IPS-18c (cell line): ENCODE measurements around the gene XYLT1.
"Not testable (repeated sequence)": the region's sequence is repeated elsewhere in the genome, so short reads cannot be mapped to it uniquely, and the experiment has no call there.

ENCODE experiments used
- H3K4me3 ChIP-seq: 2 replicates; pipeline ENCODE4 v1.7.0; 2013; ENCODE audit warnings: low read depth, mild to moderate bottlenecking, low read length, moderate library complexity; ENCODE audit not compliant: insufficient read depth
- H3K9me3 ChIP-seq: one replicate; pipeline ENCODE4 v1.6.1; 2013; ENCODE audit warnings: mild to moderate bottlenecking, low read length, moderate library complexity; ENCODE audit not compliant: control insufficient read depth, insufficient read depth

Gene XYLT1

DNA sequence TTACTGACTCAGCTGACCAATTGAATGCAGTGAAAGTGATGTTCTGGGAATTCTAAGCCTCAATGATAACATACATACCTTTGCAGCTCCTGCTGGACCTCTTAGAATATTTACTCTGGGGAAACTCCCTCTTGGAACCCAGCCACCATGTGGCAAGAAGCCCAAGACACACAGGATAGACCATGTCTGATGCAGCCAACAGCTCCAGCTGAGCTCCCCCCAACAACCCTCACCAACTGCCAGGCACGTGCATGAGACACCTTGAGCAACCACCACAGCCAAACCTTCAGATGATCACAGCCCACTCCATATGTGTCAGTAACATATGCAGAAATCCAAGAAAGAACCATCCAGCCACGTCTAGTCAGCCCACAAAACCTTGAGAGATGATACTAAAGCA is 53.0 kb downstream of the XYLT1 start:
- Histone ChIP-seq H3K4me3 (no peak overlapping the region), H3K9me3 (no peaks in the 10 kb centered on the region)

DNA sequence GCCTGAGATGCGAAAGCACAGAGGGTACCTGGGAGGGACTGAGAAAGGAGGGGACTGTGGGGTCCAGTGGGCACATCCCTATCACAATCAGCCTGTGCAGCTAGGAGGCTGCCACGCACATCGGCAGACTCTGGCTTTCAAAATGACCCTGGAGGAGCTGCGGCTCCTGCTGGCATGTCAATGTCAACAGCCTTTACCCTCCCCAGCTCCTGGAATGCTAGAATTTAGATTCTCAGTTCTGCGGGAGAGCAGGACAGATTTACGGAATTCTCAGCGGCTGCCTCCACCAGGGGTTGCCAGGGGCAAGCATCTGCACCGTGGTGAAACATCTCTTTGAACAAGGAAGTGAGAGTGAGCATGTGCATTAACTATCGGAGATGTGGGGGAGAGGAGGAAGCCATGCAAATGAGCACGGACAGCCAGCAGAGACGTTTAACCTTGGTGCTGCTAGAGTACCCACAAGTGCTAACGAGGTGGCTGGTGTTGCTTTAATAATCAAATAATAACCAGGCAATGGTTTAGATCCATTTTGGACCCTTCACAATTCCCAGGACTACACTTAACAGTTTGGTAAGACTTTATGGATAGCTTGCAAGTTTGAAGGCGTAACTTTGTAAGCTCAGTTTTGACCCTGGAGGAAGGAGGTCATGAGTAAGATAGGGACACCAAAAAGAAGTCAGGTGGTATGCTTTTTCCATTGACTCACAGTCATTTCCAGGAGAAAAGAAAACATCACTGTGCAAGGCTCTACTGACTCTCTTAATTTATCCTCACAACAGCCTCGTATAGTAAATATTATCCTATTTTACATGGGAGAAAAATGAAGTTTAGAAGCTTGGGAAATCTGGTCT is 54.1 kb downstream of the XYLT1 start:
- H3K9me3 ChIP-seq: no peaks in the 10 kb centered on the region
- H3K4me3 ChIP-seq: no peak overlapping the region

DNA sequence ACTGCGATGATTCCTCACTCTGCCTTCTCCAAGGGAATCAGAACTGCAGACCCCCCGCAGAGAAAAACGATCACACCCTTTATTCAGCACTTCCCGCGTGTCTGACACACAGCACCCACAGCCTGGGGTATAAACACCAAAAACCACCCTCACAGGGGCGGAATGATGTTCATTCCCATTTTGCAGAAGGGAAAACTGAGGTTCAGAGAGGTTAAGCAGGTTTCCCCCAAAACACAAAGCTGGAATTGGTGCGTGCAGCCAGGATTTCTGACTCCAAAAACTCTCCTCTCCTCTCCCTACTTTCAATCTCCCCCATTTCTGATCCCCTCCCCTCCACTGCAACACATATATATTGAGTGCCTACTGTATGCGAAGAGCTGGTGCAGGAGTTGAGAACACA is 55.8 kb downstream of the XYLT1 start:
- Histone ChIP-seq H3K4me3 (no peak overlapping the region), H3K9me3 (no peaks in the 10 kb centered on the region)

DNA sequence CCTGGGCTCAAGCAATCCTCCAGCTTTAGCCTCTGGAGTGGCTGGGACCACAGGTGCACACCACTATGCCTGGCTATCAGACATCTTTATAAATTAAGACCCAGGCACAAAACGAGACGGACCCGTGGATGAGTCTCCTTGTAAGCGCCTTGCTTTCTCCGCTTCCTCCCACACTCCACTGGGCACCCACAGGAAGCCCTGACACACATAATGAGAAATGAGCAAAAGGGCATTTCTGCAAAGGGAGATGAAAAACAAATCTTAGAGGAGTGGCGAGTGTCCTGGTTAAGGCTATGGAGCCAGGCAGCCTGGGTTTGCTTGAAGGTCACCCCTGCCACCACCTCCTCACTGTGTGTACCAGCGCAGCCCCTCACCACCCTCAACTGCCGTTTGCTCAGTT is 56.3 kb downstream of the XYLT1 start:
- Histone ChIP-seq H3K9me3 (peaks cover 3% of the 10 kb centered on the region), H3K4me3 (no peak overlapping the region)

DNA sequence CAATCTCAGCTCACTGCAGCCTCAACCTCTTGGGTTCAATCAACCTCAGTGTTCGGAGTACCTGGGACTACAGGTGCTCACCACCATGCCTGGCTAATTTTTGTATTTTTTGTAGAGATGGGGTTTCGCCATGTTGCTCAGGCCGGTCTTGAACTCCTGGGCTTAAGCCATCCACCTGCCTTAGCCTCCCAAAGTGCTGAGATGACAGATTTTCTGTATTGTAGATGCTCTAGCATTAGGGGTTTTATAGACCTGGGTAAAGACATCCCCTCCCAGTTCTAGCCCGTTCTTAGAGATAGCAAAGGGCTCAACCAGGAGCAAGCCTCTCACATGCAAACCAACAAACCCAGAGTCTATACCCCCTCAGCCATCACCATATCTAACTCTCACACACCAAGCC is 57.3 kb downstream of the XYLT1 start:
- H3K9me3 ChIP-seq: peaks cover 3% of the 10 kb centered on the region
- no peak overlapping the region for H3K4me3 ChIP-seq

DNA sequence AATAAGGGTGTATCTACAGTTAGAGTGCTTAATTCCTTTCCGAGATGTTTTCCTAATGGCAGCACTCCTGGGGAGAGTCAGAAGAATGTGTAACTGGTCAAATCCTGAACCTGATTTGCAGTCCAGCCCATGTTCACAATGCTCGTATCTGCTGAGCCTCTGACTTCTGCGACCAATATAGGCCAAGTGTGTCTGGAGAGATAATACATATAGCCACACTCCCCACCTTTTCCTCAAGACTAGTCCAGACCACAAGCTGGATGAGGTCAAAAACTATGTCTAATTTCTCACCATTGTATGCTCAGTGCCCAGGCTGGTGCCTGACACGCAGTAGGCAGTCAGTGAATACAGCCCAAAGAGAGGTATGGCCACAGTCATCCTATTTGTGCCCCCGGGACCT is 58.0 kb downstream of the XYLT1 start:
- H3K4me3 ChIP-seq: no peak overlapping the region; the same call in 1 of the 2 replicates

DNA sequence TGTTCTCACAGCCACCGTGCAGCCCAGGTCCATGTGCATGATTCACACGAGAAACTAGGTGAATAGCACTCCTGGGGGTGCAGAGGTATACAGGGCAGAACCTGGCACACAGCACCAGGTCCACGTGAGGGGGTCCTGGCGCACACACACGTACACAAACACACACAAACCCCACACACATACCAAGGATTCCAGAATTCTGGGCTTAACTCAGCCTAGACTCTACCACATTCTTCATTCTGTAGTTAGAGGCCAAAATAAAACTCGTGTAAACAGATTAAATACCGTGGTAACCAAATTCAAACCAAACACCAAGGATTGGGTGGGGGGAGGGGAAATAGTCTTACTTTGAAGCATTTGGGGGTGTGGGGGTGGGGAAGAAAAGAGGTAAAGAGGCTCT is 58.5 kb downstream of the XYLT1 start:
- Histone ChIP-seq H3K9me3 (peaks cover 3% of the 10 kb centered on the region), H3K4me3 (no peak overlapping the region)

More for the DNA sequence above, 58.0 kb downstream of the XYLT1 start:
- H3K9me3 ChIP-seq: peaks cover 3% of the 10 kb centered on the region

DNA sequence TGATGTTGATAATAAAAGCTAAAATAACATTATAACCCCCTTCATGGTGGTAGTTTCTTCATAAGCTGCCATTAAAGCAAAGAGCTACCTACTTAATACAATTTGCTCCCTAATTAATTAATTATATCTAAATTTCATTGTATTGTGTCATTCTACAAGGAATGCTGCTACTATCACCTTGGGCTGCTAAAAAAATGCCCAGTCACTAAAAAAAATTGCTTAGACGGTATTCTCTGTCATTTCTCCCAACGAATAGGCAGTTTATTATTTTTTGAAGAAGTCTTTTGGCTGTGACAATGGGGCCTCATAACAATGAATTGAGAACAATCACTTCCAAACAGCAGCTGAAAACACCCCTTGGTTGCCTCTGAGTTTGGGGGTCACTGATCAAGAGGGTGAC is 59.5 kb downstream of the XYLT1 start:
- H3K4me3 ChIP-seq: no peak overlapping the region
- peaks cover 3% of the 10 kb centered on the region for H3K9me3 ChIP-seq

DNA sequence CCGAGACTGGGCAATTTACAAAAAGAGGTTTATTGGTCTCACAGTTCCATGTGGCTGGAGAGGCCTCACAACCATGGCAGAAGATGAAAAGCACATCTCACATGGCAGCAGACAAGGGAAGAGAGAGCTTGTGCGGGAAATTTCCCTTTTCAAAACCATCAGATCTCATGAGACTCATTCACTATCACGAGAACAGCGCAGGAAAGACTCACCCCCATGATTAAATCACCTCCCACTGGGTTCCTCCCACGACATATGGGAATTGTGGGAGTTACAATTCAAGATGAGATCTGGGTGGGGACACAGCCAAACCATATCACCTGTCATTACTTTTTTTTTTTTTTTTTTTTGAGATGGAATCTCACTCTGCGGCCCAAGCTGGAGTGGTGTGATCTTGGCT is 60.4 kb downstream of the XYLT1 start:
- H3K4me3 ChIP-seq, H3K9me3 ChIP-seq: not testable (repeated sequence)

DNA sequence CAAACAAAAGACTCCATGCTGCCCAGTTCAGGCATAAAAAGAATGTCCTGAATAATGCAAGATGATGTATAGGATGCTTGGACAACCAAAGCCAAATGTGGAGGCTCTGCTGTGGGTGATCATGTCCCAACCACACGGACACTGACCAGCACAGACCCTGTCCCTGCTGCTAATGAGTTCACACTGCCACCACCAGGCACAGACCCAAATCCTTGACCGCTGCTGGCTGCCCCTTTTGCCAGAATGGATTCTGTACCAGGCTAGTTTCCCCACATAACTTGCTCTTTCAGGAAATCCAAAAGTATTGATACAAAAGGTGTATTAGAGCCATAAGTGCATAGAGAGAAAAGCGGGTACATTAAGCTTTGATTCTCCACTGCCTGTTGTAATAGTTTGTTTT is 60.9 kb downstream of the XYLT1 start:
- Histone ChIP-seq H3K9me3 (peaks cover 3% of the 10 kb centered on the region), H3K4me3 (no peak overlapping the region)

DNA sequence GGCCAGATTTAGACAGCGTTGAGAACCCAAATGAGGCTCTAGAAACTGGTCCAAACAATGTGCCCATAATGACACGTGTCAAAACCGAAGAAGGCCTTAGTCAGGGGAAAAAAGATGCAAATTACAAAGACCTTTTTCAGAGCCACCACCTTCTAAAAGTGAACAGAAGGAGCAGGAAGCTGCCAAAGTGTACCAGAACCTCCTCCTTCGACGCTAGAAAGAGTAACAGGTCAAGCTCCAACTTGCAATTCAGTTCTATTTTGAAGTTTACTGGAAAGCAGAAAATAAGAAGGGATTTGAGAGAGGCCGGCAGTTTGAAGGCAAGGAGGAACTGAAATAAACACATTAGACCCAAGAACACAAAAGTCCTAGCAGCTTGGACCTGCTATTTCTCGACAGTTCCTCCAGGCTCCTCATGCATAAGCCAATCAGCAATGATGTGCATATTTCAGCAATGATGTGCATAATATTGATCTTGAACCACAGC is 61.8 kb downstream of the XYLT1 start:
- Histone ChIP-seq H3K9me3 (peaks cover 3% of the 10 kb centered on the region), H3K4me3 (no peak overlapping the region)

DNA sequence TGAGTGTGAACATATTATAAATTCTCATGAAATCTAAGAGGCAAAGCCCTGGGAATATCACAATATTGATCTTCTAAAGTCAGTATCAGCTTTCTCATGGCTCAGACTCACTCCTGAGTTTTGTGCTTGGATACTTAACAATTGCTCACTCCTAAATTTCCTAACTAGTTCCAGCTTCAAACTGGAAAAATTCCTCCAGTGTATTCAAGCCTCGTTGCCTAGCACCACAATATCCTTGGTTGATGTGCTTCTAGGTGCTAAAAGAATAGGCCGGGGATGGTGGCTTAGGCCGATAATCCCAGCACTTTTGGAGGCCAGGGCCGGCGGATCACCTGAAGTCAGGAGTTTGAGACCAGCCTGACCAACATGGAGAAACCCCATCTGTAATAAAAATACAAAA is 62.5 kb downstream of the XYLT1 start:
- Histone ChIP-seq H3K4me3 (no peak overlapping the region), H3K9me3 (peaks cover 3% of the 10 kb centered on the region)

DNA sequence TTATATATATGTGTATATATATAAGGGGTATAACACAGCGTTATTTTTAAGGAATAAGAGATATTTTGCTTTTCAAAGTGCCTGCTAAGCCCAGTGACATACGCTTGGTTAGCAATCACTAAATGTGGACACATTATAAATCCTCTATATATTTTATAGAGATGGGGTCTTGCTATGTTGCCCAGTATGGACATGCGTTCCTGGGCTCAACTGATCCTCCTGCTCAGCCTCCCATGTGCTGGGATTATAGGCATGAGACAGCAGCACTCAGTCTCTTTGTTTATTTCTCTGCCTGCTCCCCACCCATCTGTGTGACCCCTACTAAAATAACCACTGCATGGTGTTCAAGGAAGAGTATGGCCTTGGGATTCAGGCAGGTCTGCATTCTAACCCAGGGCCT is 63.4 kb downstream of the XYLT1 start:
- Histone ChIP-seq H3K4me3 (no peak overlapping the region), H3K9me3 (peaks cover 3% of the 10 kb centered on the region)

DNA sequence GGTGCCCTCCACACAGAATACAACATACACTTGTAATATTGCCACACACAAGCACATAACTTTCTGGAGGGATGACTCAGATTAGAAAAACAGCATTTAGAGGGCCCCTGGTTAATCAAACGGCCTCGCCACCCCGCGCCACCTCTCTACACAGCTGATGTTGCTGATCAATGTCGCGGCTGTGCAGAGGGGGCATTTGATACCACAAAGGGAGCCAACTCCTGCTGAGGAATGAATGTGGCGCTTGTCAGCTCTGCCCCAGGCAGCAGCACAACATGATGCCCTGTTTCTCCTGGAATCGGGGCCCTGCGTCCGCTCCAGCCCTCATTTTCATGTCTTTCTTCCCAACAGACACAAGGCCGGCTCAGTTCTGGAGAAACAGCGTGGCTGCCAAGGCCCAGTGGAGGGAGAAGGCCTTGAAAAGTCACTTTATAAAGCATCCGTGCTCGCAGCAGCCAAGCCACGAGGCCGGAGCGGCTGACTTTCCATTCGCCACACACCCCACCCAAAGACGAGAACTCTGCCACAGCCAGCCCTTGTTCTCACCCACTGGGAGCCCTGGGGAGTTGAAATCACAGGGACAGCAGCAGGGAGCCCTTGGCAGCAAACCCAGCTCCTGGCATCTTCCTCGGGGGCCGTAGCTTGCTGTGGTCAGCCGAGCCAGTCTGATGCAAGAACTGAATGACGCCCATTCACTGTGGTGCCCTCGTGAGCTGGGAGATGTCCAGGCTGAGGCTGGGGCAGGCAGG is 65.6 kb downstream of the XYLT1 start:
- H3K4me3 ChIP-seq: no peak overlapping the region
- peaks cover 3% of the 10 kb centered on the region for H3K9me3 ChIP-seq

DNA sequence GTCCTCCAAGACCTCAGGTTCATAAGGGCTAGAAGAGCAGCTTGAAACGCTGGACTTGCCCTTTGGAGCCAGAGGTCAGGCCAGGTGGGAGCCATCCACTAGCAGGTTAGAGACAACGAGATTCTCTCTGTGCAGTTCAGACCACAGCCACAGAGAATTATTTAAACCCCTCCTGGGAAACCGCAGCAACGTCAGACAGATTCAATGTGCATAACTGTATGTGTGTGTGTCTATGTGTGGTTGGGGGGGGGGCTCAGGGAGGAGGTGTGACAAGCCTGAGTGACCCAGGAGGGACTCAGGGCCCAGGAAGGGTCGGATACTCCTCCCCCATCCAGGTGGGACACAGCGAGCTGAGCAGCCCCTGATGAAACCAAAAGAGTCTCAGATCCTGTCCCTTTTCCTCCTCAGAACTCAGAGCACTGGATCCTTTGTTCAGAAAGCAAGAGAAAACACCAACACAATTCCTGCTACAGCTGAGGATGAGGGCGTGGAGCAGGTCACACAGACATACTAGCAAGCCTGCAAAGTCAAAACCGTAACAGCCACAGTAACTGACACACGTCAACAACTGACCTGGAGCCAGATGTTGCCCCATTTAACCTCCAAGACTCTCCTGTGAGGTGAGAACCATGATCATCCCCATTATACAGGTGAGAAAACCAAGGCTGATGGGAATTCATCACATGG is 66.8 kb downstream of the XYLT1 start:
- Histone ChIP-seq H3K9me3 (no peaks in the 10 kb centered on the region), H3K4me3 (no peak overlapping the region)

DNA sequence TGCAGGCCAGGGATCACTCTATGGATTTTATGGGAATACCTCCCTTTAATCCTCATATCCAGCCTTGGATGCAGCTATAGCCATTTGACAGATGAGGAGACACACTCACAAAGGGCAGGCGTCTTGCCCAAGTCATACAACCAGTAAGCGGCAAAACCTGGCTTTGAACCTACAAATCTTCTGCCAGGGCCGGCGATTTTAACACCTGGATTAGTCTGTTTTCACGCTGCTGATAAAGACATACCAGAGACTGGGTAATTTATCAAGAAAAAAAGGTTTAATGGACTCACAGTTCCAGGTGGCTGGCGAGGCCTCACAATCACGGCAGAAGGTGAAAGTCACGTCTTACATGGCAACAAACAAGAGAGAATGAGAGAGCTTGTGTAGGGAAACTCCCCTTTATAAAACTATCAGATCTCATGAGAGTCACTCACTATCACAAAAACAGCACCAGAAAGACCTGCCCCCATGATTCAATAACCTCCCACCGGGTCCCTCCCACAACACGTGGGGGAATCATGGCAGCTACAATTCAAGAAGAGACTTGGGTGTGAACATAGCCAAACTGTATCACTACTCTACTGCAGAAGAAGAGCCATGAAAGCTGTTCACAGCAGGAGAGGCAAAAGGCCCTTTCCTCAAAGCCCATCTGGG is 67.5 kb downstream of the XYLT1 start:
- H3K9me3 ChIP-seq: no peaks in the 10 kb centered on the region
- no peak overlapping the region for H3K4me3 ChIP-seq

DNA sequence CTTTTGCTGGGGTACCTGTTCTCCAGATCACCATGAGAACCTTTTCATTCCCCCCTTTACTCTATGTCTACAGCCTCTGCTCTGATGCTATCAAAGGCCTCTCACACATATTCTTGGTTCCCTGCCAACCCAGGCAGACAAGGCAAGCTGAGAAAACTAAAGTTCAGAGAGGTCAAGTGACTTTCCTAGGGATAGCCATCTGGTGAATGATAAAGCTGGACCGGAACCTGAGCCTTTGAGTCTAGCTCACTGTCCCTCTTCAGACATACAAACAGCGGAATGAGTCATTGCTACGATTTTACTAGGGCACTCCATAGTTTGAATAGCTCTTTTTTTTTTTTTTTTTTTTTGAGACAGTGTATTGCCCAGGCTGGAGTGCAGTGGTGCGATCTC is 73.3 kb downstream of the XYLT1 start:
- Histone ChIP-seq H3K4me3 (no peak overlapping the region), H3K9me3 (no peaks in the 10 kb centered on the region)
